ENCODE results near the gene CNIH2. TPM values are rescaled to one million over a fixed set of nuclear protein-coding genes. Genes with fewer than 3 reads are reported as not detected.
A peak's percentile ranks its signal among the peaks of the same experiment; 100 is the strongest.
"Not testable (repeated sequence)": the region's sequence is repeated elsewhere in the genome, so short reads cannot be mapped to it uniquely, and the experiment has no call there.

The CNIH2 gene
- polyA plus RNA-seq, 3 donors from 2014 or later: not detected

DNA sequence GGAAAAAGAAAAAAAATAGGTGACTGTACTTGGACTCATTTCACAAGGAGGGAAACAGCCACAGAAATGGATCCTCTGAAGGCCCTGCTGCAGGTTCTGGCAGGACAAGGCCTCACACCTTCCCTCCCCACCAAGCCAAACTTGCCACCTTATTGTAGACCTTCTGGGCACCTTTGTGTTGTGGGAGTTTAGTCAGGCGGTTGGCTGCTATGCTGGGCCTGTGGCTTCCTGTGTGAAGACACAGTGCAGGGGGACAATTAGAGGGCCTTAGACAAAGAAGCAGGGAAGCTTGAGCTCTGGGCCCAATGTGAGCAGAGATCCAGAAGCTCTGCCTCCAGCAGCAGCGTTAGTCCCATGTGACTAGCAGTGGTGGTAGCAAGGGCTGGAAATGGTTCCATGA lies 5.4 kb upstream of the CNIH2 start:
- peak overlapping the region; percentile 86 to 97 (median 92) for H3K27ac Mint-ChIP-seq
- peaks cover 25 to 46% (median 27%) of the 10 kb centered on the region in 3 donors for H3K36me3 Mint-ChIP-seq
- peak; percentile 78 to 84 (median 80) for DNase-seq
- H3K4me1 Mint-ChIP-seq: peaks cover 78 to 81% of the 10 kb centered on the region in 2 donors
- peaks cover 17 to 27% (median 20%) of the 10 kb centered on the region in 3 donors for H3K27me3 Mint-ChIP-seq (ENCODE audit: low read depth in 3 of 3)
- peak overlapping the region; percentile 83 to 91 (median 87) for H3K4me3 Mint-ChIP-seq
- H3K9me3 Mint-ChIP-seq: no peaks in the 10 kb centered on the region

DNA sequence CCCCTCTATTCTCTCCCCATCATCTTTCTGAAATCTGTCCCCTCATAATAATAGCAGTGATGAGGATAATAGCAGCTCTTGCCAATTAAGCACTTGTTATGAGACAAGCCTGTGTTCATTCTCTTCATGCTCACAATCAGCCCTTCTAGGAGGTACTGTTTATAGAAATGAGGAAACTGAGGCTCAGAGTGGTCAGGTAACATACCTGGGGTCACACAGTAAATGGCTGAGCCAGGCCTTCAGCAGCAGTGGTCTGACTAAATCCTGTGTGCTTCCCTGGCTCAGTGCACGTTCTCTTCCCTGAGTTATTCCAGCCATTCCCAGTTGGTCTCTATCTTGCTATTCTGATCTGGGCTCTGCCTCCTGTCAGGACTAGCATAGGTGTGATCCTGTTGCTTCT lies 3.8 kb upstream of the CNIH2 start:
- no peak for DNase-seq
- H3K9me3 Mint-ChIP-seq: no peaks in the 10 kb centered on the region
- H3K4me1 Mint-ChIP-seq: peaks cover 66 to 75% of the 10 kb centered on the region in 2 donors
- H3K27ac Mint-ChIP-seq: peak overlapping the region in 4 of 6 donors; percentile 9 to 54 (median 40)
- peak overlapping the region in 4 of 5 donors; percentile 15 to 67 (median 49) for H3K4me3 Mint-ChIP-seq
- peaks cover 11 to 21% (median 11%) of the 10 kb centered on the region in 3 donors for H3K27me3 Mint-ChIP-seq (ENCODE audit: low read depth in 3 of 3)
- peaks cover 25 to 46% (median 27%) of the 10 kb centered on the region in 3 donors for H3K36me3 Mint-ChIP-seq

DNA sequence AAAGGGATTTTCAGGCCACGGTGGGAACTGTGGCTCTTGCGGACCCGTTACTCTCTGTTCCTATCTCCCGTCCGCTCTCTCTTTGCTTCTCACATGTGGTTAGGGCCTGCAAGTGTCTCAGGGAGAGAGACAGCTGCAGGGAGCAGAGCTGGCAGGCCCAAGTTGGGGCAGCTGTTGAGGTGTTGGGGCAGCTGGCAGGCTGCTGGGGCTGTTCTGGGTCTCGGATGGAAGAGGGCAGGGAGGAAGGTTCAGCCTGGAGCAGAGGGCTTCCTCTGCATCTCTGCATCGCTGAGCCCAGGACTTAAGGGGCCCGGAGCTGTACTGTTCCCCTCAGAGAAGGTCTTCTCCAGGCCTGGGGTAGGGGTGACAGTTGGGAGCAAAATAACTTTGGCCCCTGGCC lies 2.6 kb upstream of the CNIH2 start:
- peaks cover 54 to 65% of the 10 kb centered on the region in 2 donors for H3K4me1 Mint-ChIP-seq
- peaks cover 9 to 16% (median 10%) of the 10 kb centered on the region in 3 donors for H3K27me3 Mint-ChIP-seq (ENCODE audit: low read depth in 3 of 3)
- peaks cover 25 to 46% (median 27%) of the 10 kb centered on the region in 3 donors for H3K36me3 Mint-ChIP-seq
- H3K9me3 Mint-ChIP-seq: no peaks in the 10 kb centered on the region
- H3K27ac Mint-ChIP-seq: no peak overlapping the region
- no peak for DNase-seq
- no peak overlapping the region for H3K4me3 Mint-ChIP-seq

DNA sequence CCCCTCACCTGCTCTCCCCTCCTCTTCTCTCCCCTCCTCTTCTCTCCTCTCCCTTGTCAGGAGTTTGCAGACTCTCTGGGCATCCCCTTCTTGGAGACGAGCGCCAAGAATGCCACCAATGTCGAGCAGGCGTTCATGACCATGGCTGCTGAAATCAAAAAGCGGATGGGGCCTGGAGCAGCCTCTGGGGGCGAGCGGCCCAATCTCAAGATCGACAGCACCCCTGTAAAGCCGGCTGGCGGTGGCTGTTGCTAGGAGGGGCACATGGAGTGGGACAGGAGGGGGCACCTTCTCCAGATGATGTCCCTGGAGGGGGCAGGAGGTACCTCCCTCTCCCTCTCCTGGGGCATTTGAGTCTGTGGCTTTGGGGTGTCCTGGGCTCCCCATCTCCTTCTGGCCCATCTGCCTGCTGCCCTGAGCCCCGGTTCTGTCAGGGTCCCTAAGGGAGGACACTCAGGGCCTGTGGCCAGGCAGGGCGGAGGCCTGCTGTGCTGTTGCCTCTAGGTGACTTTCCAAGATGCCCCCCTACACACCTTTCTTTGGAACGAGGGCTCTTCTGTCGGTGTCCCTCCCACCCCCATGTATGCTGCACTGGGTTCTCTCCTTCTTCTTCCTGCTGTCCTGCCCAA lies 1.9 kb upstream of the CNIH2 start:
- no peaks in the 10 kb centered on the region for H3K9me3 Mint-ChIP-seq
- no peak for DNase-seq
- peak overlapping the region in 1 of 5 donors; percentile 33 for H3K4me3 Mint-ChIP-seq
- H3K36me3 Mint-ChIP-seq: peaks cover 21 to 43% (median 27%) of the 10 kb centered on the region in 3 donors
- H3K4me1 Mint-ChIP-seq: peaks cover 48 to 61% of the 10 kb centered on the region in 2 donors
- H3K27ac Mint-ChIP-seq: no peak overlapping the region
- H3K27me3 Mint-ChIP-seq (ENCODE audit: low read depth in 3 of 3): peaks cover 9 to 20% (median 12%) of the 10 kb centered on the region in 3 donors

DNA sequence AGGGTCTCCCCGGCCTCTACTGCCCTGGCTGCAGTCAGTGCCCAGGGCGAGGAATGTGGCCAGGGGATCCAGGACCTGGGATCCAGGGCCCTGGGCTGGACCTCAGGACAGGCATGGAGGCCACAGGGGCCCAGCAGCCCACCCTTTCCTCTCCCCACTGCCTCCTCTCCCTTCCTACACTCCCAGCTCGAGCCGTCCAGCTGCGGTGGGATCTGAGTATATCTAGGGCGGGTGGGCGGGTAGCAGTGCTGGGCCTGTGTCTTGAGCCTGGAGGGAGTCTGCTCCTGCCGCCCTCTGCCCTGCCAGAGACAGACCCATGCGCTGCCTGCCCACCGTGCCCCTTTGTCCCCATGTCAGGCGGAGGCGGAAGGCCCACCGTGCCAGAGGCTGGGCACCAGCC lies 1.4 kb upstream of the CNIH2 start:
- Mint-ChIP-seq H3K4me1 (peaks cover 45 to 62% of the 10 kb centered on the region in 2 donors), H3K36me3 (peaks cover 21 to 43% (median 27%) of the 10 kb centered on the region in 3 donors), H3K4me3 (peak overlapping the region in 3 of 5 donors; percentile 48 to 55 (median 53)), H3K27me3 (ENCODE audit: low read depth in 3 of 3) (peaks cover 9 to 20% (median 15%) of the 10 kb centered on the region in 3 donors), H3K27ac (peak overlapping the region in 1 of 6 donors; percentile 50)
- not testable (repeated sequence) for H3K9me3 Mint-ChIP-seq, DNase-seq

DNA sequence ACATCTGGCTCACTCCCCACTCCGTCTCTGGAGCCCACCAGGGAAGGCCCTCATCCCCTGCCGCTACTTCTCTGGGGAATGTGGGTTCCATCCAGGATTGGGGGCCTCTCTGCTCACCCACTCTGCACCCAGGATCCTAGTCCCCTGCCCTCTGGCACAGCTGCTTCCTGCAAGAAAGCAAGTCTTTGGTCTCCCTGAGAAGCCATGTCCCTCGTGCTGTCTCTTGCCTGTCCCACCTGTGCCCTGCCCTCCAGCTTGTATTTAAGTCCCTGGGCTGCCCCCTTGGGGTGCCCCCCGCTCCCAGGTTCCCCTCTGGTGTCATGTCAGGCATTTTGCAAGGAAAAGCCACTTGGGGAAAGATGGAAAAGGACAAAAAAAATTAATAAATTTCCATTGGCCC lies 911 bp upstream of the CNIH2 start:
- Mint-ChIP-seq H3K27ac (peak overlapping the region in 1 of 6 donors; percentile 50), H3K4me1 (peaks cover 40 to 59% of the 10 kb centered on the region in 2 donors), H3K4me3 (peak overlapping the region; percentile 48 to 58 (median 55)), H3K36me3 (peaks cover 21 to 43% (median 27%) of the 10 kb centered on the region in 3 donors), H3K27me3 (ENCODE audit: low read depth in 3 of 3) (peaks cover 11 to 19% (median 17%) of the 10 kb centered on the region in 3 donors)
- DNase-seq: peak in 1 of 3 donors; percentile 23
- not testable (repeated sequence) for H3K9me3 Mint-ChIP-seq

DNA sequence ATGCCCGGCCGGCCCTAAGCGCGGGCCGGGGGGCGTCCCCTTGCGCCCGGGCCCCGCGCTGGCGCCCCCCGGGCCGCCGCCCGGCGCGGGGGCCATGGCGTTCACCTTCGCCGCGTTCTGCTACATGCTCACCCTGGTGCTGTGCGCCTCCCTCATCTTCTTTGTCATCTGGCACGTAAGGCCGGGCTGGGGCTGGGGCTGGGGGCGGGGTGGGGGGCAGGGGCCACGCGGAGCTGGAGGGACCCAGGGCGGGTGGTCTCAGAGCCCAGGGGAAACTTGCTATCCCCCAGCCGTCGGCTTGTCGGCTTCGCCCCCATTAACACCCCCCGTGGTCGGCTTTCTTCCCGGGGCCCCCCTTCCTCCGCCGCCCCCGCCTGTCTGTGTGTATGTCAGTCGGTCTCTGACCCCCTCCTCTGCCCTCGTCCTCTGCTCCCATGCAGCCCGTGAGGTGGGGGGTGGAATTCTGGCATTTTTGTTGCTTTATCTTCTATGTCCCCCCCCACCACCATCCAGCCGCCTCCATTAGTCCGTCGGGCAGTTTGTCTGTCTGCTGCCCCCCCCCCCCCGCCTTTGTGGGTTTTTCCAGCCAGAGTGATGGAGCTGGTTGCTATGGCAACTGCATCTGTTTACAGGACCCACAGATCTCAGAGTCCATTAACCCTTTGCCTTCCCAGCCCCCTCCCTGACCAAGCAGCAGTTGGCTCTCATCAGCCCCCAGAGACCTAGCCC lies 552 bp downstream of the CNIH2 start:
- Mint-ChIP-seq H3K9me3 (no peaks in the 10 kb centered on the region), H3K36me3 (peaks cover 8 to 29% (median 14%) of the 10 kb centered on the region in 3 donors), H3K27me3 (ENCODE audit: low read depth in 3 of 3) (peaks cover 16 to 28% (median 24%) of the 10 kb centered on the region in 3 donors), H3K4me1 (peaks cover 37 to 56% of the 10 kb centered on the region in 2 donors), H3K4me3 (peak overlapping the region; percentile 55 to 73 (median 63)), H3K27ac (peak overlapping the region in 4 of 6 donors; percentile 32 to 85 (median 73))
- DNase-seq: no peak

DNA sequence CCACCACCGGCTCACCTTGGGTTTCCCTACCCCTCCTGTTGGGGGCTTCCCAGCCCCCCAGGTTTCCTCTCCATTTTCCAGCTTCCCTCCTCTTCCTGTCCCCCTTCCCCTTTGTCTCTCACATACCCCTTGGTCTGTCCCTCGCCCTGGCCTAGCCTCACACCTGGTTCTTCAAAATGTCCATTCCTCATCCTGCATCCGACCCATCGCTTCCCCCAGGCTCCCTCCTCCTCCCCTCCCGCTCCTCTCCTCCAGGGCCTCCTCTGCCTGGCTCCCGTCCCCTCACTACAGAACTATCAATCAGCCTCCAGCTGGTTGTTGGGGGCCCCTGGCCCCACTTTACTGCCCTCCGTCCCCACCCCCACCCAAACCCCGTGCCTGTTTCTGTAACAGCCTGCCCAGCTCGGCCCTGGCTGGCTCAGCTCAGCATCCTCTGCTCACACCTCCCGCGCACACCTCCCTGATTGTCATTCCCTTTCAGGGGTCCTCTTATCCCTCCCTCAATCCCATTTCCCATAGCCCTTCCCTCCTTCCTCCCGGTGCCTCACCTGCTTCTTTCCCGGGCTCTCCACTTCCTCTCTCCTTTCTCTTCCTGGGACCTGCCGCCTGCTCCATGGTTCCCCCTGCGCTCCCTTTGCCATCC lies 1.2 kb downstream of the CNIH2 start:
- peaks cover 16 to 28% (median 24%) of the 10 kb centered on the region in 3 donors for H3K27me3 Mint-ChIP-seq (ENCODE audit: low read depth in 3 of 3)
- H3K9me3 Mint-ChIP-seq: no peaks in the 10 kb centered on the region
- peaks cover 30 to 49% of the 10 kb centered on the region in 2 donors for H3K4me1 Mint-ChIP-seq
- H3K36me3 Mint-ChIP-seq: peaks cover 3 to 23% (median 8%) of the 10 kb centered on the region in 3 donors
- H3K27ac Mint-ChIP-seq: peak overlapping the region in 2 of 6 donors; percentile 49 to 85
- peak overlapping the region in 4 of 5 donors; percentile 56 to 73 (median 64) for H3K4me3 Mint-ChIP-seq
- no peak for DNase-seq

DNA sequence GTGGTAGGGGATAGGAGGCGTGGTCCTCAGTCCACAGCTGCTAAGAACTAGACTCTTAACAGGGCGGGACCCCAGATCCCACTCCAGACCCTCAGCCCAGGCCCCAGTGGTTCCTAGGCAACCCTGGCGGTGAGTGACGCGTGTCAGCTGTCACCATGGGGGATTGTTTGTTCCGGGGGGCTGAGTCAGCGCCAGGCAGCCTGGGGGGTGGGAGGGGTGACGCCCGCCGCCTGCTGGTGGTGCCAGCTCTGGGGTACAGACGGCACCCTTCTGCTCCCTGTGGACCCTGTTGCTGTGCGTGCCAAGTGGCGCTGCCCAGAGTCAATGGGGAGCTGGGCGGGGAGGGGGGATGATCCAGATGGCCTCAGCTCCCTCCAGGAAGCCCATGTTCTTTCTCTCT lies 2.5 kb downstream of the CNIH2 start:
- Mint-ChIP-seq H3K4me3 (no peak overlapping the region), H3K27ac (peak overlapping the region in 1 of 6 donors; percentile 39), H3K27me3 (ENCODE audit: low read depth in 3 of 3) (peaks cover 13 to 28% (median 24%) of the 10 kb centered on the region in 3 donors), H3K36me3 (peaks cover 0 to 13% (median 0%) of the 10 kb centered on the region in 3 donors), H3K4me1 (peaks cover 26 to 41% of the 10 kb centered on the region in 2 donors), H3K9me3 (no peaks in the 10 kb centered on the region)
- no peak for DNase-seq

DNA sequence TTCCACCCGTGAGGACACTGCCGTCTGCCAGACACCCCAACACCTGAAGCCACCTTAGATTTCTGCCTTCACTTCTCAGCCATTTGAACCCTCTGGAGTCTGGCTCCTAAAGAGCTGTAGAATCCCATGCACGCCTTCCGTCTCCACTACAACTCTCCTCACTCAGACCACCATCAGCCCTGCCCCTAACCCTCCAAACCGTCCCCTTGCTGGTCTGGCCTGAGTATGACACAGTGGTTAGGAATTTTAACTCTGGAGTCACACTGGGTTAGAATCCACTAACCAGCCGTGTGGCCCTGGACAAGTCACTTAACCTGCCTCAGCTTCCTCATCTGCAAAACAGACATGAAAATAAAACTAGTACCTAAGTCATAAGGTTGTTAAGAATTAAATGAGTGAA lies 3.0 kb downstream of the CNIH2 start:
- Mint-ChIP-seq H3K36me3 (peaks cover 0 to 7% (median 0%) of the 10 kb centered on the region in 3 donors), H3K4me1 (peaks cover 26 to 39% of the 10 kb centered on the region in 2 donors), H3K4me3 (peak overlapping the region in 1 of 5 donors; percentile 26), H3K27ac (peak overlapping the region in 5 of 6 donors; percentile 31 to 57 (median 39)), H3K9me3 (no peaks in the 10 kb centered on the region), H3K27me3 (ENCODE audit: low read depth in 3 of 3) (peaks cover 13 to 28% (median 24%) of the 10 kb centered on the region in 3 donors)
- no peak for DNase-seq

DNA sequence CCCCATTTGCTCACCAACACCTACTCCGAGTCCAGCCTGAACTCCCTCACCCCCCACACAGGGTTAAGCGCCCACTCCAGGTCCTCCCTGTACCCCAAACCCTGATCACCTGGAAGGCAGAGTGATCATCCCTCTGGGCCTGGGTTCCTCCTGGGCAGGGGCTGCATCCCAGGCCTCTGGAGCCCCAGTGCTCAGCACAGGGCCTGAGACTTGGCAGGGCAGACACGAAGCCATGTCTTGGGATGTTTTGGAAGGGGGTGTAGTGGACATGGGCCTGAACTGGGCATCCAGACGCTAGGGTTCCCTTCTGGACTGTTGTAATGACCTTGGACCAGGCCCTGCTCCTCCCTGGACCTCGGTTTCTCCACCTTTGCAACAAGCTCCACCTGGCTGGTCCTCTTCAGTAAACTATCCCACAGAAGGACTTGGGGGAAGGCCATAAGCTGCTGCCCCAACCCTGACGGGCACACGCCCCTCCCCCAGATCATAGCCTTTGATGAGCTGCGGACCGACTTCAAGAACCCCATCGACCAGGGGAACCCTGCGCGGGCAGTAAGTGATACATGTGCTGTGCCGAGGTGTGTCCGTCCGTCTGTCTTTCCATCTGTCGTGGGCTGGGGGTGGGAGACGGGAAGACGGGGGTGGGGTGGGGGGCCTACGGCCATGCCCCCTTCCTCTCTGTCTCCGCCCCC lies 3.9 kb downstream of the CNIH2 start:
- Mint-ChIP-seq H3K36me3 (peaks cover 0 to 2% (median 0%) of the 10 kb centered on the region in 3 donors), H3K4me1 (peaks cover 18 to 37% of the 10 kb centered on the region in 2 donors), H3K9me3 (no peaks in the 10 kb centered on the region), H3K4me3 (peak overlapping the region in 4 of 5 donors; percentile 41 to 67 (median 60)), H3K27ac (peak overlapping the region in 5 of 6 donors; percentile 39 to 87 (median 59)), H3K27me3 (ENCODE audit: low read depth in 3 of 3) (peaks cover 13 to 28% (median 22%) of the 10 kb centered on the region in 3 donors)
- DNase-seq: no peak

DNA sequence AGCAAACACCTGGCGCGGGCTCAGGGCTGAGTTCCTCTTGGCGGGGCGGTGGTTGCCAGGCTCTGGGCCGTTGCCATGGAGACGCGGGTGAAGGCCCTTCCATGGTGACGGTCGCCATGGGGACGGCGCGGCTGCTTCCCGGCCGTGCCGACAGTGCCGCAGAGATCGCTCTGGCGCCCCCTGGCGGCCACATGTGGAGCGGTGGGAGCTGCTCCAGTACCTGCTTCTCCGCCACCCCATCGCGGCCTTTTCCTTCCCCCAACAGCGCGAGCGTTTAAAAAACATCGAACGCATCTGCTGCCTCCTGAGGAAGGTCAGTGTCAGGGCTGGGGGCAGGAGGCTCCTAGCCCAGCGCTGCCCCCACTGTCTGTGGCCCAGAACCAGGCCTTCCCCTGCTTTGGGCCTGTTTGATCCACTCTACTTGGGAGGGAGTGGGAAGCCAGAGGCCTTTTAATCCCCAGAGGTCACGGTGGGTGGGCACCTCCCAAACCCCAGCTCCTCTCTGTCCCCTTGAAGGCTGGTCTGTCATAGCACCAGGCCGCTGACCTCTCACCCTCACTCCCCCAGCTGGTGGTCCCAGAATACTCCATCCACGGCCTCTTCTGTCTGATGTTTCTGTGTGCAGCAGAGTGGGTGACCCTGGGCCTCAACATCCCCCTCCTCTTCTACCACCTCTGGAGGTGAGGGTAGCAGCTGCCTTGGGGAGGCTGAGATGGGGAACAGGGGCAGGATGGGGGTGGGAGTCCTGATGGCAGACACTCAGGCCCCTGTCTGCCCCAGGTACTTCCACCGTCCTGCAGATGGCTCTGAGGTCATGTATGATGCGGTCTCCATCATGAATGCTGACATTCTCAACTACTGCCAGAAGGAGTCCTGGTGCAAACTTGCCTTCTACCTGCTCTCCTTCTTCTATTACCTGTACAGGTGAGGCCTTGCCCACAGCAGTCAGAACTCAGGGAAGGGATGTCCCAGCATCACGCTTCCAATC lies 4.8 kb downstream of the CNIH2 start:
- Mint-ChIP-seq H3K9me3 (no peaks in the 10 kb centered on the region), H3K4me1 (peaks cover 19 to 34% of the 10 kb centered on the region in 2 donors), H3K27ac (peak overlapping the region in 5 of 6 donors; percentile 39 to 87 (median 59)), H3K4me3 (peak overlapping the region in 4 of 5 donors; percentile 41 to 67 (median 60)), H3K27me3 (ENCODE audit: low read depth in 3 of 3) (peaks cover 10 to 28% (median 22%) of the 10 kb centered on the region in 3 donors), H3K36me3 (no peaks in the 10 kb centered on the region)
- DNase-seq: peak; percentile 96 to 97 (median 96)

Data from immature natural killer cell (primary cell).